ENCODE data around the gene STXBP6.

STXBP6 gene

DNA sequence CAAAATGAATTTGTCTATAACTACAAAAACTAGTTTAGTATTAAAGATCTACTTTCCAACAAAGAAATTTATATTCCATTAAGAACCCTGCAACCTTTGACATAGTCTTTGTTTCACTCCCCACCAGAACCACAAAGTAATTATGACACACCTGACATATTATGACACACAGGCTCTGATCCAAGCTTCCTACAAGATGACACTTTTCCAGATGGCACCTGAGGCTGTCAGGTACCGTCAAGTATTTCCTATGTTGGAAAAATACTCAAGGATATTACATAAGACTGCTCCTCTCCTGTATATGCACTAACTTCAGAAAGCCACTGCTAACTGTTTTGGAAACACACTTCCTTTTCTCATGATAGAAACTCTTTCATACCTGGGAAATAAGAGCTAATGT, 38.9 kb downstream of the STXBP6 start:
- DNase-seq: no peak

DNA sequence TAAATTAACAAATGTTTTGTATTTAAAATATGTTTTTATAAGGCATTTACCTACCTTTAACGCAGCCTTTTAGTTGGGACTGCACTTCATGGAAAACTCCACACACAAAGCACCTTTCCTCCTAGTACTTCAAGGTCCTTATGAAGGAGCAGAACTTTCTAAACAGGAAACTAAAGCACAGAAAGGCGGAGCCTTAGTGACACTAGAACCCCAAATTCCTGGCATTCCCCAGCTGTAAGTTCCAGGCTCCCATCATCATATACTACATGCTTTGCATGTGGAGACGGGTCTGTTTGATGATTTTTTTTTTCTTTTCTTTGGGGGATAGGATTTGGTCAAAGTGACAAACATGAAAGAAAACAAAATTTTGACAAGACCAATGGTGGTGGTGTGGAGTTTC, 39.5 kb downstream of the STXBP6 start:
- no peak for DNase-seq

DNA sequence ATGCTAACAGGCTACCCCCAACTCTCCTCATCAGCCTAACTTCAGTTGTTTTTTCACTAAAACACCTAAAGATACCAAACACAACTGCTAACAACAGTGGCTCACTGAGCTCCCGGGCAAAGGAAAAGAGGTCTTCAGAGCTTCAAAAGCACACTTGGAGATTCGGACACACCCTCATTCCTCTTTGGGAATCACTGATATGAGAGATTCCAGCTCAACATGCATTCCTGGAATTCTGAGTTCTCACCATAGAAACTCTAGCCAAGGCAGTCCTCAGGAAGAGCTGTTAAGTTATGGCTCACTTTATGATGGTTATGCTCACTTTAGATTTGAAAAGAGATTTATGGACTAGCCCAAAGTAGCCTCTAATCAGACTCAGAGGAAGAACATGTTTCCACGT, 40.1 kb downstream of the STXBP6 start:
- DNase-seq: no peak

DNA sequence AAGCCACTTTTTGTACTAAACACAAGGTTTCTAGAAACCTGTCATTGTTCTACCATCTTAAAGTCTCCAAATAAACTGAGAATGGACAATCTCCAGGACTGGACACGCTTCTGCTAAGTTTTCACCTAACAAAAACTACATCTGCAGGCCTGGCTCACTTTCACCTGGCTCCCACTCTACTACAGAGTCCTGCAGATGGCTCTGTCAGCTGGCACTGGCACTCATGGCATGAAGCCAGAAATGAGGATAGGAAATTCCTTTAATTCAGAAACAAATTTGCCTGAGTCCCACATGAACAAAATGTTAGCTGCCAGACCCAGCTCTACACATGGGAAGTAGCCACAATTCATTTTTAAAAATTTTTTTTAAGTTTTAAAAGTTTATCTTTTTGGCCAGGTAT, 42.1 kb downstream of the STXBP6 start:
- DNase-seq: no peak

DNA sequence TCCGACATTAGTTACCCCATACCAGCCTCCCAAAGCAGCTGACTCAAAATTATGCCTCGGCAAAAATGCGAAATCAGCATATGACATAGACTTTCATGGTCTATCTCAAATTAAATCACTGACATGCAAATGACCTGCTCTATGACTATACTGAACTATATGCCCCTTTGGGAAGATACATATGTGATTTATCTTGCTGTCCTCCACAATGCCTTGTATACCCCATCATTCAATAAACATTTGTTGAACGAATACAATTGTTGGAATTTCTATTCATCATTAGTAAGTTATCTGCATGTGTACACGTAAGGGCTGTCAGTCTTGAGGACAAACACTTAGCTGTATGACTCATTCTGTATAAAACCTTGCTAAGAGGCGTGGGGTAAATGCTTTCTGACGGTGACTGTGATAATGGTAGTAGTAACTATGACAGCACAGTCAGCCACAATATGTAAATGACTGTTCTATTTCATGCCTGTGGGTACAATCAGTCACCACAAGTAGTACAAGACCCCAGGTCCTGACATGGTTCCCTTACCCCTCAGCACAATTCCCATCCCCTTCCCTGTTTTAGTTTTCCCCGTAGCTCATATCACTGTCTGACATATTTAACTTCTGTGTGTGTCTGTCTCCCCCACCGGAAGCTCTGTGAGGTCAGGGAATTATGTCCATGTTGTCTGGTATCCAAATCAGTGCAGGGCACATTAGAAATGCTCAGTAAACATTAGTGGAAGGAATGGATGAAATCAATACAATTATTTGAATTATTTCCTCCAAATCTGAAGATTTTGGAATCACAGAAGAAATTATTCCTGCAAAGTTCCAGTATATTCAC, 42.8 kb downstream of the STXBP6 start:
- no peak for DNase-seq

DNA sequence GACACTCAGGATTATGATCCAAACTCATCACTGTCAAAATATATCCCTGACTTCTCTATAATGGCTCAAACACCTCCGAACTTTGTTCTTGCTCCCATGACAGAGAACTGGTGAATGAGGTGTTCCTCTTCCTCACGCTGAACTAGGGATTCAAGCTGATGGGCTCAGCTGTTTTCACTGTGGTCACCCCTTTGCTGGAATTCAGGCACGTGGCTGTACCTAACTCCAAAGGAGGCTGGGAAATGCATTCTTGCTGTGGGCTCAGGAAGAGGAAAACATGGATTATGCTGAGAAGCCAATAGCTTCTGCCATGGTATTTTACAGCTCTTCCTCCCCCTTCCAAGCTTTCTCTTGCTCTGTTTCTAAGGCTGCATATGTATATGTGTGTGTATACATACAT, 43.9 kb downstream of the STXBP6 start:
- DNase-seq: no peak

DNA sequence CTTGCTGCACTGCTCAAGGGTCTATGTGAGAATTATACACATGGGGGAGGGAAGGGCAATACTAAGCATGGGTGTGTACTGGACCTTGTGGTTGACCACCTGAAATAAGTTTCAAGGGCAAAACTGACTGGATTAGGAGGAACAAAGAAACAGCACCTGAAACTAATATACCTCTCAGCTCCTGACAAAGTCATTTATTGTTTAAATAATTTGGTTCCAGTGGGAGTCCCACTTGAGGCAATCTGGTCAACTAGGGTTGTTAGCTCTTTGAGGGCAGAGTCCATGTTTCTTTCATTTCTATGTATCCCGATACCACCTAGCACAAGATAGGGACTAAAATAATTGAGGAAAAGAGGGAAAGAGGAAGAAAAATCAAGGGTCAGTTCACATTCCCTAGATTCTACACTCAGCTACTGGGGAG, 45.5 kb downstream of the STXBP6 start:
- DNase-seq: no peak

DNA sequence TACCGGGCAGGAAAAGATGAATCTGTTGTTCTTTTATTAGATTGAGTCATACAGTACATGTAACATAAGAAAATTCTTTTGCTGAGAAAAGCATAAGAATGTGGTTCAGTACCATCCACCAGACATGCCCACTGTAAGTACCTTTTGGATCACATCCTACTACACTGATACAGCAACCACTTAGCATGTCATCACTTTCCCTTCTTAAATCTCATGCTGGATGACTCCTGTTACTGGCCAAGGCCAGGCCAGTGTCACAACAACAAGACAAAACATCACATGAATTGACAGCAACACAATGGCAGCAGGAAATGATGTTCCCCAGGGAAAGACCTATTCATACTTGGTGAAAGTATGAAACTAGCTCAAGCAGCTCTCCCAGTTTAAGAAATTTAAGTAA, 46.4 kb downstream of the STXBP6 start:
- no peak for DNase-seq

DNA sequence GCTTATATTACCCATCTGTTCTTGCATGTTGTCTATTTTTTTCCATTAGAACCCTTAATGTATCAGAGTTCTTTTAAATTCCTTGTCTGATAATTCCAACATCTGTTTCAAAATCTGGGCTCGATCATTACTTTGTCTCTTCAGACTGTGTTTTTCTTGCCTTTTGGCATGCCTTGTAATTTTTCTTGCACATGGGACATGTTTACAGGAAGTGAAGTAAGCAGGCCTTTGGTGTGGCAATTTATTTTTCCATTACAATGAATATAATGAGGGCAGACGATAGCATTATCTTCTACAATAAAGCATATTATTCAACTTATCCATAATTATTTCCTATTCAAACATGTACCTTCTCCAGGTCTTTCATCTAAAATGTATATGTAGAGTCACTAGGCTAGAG, 48.3 kb downstream of the STXBP6 start:
- DNase-seq: no peak

DNA sequence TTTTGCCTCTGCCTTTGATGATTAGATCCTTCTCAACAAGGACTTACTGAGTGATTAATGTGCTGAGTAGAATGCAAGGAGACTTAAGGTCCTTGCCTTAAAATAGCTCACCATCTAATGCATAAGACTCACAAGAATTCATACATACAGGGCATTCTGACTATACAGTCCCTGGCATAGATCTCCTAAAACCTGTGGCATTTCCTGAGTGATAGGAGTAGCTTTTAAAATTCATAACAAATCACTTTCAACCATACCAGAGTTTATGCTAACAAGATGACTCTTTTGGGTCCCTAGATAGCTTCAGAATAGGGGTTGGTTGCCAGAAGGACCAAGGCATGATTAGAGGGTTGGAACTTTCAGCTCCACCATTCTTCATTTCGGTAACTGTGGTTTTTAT, 48.8 kb downstream of the STXBP6 start:
- DNase-seq: no peak

DNA sequence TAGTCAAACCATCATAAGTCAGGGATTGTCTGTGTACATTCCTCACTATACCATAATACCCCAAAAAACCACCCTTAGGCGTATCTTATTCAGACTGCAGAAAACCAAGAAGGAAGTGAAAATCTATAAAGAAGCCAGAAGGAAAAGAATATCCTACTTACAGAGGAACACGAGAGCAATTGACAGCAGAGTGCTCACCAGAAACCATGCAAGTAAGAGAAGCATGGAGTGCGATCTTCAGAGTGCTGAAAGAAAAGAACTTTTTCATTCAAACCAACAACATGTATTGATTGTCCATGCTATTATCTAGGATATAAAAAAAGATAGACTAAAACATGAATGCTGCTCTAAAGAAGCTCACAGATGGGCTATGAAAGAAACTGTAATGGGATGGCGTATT, 50.8 kb downstream of the STXBP6 start:
- no peak for DNase-seq

DNA sequence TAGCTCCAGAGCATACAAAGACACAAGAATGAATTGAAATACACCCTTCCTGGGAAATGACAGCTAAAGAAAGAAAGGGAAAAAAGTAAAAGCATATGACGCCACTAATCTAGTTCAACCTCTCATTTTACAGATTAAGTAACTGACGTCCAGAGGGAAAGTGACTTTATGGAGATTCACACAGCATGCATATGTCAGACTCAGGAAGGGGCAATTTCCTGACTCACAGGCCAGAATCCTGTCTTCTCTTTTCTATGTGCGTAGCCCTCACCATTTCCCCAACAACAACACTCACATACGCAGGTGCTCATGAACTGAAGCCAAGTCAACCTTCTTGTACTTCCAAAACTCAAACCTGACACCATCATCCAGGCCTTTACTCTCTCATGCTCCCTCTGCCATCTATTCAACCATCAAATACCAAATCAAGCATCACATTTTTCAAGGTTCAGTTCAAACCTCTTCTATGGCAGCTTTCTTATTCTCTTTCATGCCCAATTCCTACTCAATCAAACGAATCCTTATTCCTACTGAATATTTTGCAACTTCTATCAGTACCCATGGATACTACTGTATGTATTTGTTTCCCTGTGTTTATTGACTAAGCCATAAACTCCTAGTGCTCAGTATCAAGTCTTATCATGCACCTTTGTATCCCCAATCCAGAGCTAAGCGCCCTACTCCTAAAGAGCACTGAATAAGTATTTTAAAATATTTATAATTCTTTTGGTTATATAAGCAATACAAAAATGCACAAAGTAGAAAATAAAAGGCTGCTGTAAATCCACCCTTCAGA, 52.8 kb downstream of the STXBP6 start:
- no peak for DNase-seq

DNA sequence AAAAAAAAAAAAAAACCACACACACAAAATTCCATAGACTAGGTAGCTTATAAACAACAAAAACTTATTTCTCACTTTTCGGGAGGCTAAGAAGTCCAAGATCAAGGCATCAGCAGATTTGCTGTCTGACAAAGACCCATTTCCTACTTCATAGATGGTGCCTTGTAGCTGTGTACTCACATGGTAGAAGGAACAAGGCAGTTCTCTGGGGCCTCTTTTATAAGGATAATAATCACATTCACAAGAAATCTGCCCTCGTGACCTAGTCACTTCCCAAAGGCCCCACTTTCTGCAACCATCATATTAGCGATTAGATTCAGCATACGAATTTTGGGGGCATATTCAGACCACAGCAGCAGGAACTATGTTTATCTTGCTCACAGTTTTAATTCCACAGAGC, 54.9 kb downstream of the STXBP6 start:
- no peak for DNase-seq

DNA sequence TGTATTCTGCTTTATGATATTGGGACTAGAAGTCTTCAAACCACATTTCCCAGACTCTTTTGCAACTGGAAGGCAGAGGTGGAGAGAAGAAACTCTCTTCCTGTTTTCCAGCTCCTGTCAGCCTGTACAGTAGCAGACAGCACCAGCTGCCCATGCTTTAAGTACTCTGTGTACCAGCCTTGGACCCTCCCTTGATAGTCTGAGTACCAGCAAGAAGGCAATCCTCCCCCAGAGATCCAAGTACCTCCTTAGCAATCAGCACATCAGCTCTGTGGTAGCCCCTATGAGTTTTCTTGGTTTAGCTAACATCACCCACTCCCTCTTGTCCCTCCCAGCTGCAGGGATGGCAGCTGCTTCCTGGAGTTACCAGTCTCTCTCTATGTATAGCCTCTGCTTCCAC, 56.3 kb downstream of the STXBP6 start:
- DNase-seq: no peak

DNA sequence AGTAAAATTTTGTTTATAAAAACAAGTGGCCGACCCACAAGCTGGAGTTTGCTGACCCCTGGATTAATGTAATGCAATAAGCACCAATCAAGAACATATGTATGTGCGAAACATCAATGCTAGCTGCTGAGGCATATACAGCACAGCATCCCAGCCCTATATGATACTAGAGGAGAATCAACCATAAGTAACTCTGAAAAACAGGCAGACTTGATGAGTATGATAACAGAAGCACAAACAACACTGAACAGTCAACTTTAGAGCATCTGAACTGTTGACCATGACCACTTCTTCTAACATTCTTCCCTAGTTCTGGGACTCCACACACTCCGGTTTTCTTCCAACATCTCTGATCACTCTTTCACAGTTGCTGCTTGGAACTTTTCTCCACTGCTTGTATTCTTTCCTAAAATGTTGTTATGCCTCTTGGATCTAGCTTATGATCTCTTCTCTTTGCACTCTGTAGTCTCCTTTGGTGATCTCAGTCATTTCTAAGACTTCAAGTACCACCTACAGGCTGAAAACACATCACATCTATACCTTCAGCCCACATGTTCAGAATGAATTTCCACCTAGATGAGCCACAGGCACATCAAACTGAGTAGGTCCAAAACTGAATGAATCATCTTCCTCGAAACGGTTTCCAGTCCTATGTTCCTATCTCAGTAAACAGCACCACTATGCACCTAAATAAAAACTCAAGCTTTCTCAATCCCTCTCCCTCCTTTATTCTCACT, 57.2 kb downstream of the STXBP6 start:
- DNase-seq: no peak

DNA sequence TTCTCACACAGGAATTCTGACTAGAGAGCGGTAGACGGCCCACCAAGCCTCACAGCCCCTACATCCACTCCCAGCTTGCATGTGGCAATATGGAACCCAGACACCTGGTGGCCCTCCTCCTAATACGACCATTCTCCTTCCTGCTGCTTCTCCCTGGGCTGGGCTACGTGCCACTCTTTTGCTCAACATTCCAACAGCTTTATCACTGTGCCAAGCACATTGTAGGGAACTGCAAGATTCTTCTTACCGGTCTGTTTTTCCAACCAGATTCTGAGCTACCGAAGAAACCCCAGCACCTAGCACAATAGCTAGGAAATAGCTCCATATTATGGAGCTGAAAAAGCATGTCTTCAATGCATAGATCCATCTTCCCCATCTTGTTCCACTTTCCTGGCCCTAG, 58.1 kb downstream of the STXBP6 start:
- DNase-seq: no peak

DNA sequence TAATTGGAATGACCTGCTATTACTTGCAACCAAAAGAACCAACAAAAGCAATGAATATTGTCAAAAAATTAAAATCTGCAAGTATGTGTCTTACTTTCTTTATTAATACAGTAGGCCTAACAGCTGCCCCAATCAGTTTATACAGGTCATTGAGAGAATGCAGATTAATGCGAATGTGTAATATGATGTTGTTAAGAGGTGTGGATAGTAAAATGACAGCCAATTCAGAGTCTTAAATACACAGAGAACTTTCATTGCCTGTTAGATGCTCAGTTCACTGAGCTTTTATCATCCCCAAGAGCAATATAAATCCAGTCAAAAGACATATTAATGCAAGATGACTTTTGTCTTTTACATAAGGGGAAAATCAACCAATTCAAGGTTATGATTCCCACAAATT, 58.7 kb downstream of the STXBP6 start:
- DNase-seq: no peak

DNA sequence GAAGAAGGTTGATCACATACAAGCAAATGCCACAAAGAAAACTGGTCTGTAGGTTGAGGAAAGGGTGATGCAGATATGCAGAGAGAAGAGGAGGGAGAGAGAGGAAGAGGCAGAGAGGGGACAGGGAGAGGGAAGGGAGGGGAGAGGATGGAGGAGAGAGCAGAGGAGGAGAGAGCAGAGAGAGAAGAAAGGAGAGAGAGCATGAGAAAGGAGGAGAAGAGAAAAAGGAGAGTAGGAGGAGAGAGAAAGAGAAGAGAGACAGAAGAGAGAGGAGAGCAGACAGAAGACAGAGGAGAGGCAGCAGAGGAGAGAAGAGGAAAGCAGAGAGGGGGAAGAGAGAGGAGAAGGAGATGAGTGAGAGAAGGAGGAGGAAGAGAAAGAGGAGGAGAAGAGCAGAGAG, 59.2 kb downstream of the STXBP6 start:
- no peak for DNase-seq

DNA sequence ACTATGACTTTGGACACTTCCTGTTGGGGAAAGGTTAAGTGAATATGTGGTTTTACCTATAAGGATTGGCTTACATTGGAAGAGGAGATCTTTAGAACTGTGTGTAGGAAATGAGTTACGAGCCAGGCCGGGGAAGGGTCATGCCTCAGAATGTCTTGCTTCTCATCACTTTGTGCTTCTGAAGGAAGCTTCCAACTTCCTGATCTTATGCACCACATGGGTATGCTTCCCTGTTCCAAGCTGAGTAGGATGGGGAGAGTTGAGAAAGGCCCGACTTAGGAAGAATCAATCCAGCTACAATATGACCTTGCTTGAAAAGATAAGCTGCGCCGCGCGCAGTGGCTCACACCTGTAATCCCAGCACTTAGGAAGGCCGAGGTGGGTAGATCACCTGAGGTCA, 59.9 kb downstream of the STXBP6 start:
- no peak for DNase-seq

DNA sequence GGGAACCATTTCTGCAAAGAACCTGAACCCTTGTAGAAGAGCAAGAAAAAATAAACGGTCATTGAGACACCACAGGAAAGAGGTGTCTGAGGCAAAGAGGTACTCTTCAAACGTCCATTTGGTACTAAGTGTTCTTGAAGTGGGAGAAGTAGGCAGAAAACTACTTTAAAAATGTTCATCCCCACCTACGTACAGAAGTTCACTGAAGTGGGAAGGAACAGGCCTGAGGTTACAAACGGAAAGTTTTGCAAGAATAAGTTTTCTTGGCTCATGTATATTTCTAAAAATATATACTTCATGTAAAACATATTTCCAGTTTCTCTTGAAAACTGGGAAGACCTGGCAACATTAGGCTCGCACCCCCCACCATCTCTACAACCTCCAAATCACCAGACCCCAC, 61.2 kb downstream of the STXBP6 start:
- DNase-seq: no peak

DNA sequence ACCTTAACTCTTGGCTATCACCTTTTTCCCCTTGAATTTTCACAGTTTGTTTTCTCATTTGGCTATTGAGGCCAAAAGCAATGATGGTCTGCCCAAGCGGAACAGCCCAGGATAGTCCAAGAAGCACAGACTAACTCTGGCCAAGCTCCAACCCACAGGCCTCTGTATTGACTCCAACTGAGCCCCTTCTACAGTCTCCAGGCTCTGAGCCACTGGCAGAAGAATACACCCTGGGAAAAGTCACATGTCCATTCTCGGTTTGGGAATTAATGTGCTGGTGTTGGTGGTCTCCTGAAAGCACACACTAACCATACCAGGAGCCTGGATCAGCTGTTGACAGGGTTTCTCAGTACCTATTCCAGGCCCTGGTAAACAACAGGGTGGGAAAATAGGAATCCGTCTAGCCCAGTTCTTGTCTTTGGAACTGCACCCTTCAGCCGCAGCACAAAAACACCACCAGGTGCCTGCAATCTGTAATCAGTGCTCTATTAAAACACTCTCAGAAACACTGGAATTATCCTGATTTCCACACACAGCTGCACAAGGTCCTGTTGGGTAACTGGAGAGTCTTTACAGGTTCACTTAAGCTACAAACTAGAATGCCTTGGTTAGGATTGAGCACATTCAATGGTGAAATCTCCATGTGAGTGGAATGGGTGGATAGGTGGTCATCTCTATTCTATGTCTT, 63.6 kb downstream of the STXBP6 start:
- no peak for DNase-seq

DNA sequence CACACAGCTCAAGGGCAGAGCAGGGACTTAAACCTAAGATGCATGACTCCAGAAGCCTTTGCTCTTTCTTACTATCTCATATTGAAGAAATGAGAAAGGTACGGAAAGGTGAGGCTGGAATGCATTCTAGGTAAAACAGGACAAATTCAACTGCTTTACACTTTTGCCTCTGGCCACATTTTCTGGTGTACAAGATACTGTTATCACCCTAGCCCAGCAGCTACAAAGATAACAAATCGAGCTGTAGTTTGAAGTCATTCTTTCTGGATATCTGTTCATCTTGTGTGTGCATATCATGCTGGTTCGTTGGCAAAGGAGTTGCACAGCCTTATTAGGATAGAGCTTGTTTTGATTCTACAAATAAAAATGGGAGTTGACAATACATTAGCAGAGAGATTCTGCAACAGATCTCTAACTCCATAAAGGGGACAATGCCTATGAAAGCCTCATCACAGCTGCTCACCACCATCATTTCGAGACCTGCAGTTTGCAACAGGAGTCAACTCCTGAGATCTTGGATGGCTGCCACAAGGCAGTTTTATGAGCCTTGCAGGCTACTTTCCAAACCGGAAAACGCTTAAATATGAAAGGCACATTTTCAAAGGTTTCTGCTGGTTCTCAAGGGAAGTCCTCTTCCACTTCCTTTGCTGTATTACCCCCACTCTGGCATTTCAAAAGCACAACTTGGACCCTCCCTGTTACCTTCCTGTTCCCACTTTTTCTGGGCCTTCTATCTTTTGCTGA, 64.9 kb downstream of the STXBP6 start:
- DNase-seq: no peak
